Measurements from ENCODE around the gene TEAD2. TPM values are rescaled to one million over a fixed set of nuclear protein-coding genes. Genes with fewer than 3 reads are reported as not detected.
A peak's percentile ranks its signal among the peaks of the same experiment; 100 is the strongest.
"Not testable (repeated sequence)": the region's sequence is repeated elsewhere in the genome, so short reads cannot be mapped to it uniquely, and the experiment has no call there.

Gene TEAD2
- total RNA-seq, 2 donors from 2014 or later, result 11.8 to 18.0 TPM

DNA sequence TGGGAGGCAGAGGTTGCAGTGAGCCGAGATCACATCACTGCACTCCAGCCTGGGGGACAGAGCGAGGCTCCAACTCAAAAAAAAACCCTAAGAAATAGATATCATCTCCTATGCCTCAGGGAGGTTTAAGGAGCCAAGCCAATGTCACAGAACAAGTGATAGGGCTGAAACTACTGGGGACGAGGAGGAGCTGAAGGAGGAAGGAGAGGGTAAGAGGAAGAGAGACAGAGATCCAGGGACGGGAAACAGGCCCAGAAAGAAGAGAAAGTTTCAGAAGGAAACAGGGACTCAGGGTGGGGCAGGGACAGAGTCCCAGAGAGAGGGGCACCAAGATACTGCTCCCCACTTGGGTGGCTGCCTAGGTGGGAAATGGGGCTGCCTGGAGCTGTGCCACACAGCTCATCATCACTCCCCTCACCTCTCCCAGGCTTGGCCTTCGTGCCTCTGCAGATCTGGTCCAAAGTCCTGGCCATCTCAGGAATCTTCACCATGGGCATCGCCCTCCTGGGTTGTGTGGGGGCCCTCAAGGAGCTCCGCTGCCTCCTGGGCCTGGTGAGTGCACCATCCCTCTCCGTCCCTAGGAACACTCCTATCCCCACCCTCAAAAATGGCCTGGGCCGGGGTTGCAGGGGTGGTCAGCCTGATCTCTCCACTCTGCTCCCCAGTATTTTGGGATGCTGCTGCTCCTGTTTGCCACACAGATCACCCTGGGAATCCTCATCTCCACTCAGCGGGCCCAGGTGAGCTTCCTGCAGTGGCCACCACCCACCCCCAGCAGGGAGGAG is 25.5 kb downstream of the TEAD2 start:
- intact Hi-C loops (cut with DNase I, micrococcal nuclease), result no loop called here
- DNase-seq (no peak), ATAC-seq (no peak)

DNA sequence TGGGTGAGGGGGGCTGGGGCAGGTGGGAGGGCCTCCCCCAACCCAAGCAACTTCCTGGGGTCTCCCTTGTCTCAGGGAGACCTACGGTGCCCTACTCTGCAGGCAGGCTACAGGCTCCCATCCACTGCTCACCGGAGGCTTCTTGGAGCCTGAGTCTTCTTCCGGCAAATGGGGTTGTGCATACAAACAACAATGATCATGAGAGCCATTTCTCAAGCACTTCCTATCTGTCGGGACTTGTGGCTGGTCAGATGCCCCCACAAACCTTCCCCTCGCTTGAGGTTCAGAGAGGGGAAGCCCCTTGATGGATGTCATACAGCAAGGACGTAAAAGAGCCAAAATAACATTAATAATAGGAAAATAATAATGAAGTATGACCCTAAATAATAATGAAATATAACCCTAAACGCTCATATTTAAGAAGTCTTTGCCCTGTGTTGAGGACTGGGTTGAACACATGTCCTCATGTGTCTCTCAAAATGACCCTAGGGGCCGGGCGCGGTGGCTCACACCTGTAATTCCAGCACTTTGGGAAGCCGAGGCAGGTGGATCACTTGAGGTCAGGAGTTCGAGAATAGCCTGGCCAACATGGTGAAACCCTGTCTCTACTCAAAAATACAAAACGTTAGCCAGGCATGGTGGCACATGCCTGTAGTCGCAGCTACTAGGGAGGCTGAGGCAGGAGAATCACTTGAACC is 26.3 kb downstream of the TEAD2 start:
- no peak for ATAC-seq
- intact Hi-C loops (cut with DNase I, micrococcal nuclease), result no loop called here
- DNase-seq, result no peak

DNA sequence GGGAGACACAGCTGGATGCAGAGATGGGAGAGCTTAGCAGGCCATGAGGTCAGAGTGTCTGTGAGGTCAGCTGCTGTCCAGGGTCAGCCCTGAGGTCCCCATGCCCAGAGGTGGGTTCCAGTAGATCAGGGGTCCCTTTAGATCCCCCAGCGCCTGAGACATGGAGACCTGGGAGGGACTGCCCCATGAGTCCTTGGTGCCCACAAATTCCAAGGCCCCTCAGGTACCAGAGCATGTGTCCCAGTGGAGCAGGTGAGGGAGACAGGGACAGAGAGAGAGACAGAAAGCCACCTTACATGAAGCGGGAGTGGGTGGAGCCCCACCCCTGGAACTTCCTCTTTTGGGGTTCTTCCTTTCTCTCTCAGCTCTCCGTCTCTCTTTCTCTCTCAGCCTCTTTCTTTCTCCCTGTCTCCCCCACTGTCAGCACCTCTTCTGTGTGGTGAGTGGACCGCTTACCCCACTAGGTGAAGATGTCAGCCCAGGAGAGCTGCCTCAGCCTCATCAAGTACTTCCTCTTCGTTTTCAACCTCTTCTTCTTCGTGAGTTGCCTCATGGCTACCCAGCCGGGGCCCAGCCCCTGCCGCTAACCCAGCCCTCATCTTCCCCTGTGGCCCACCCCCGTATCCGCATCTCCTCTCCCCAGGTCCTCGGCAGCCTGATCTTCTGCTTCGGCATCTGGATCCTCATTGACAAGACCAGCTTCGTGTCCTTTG is 27.0 kb downstream of the TEAD2 start, which contains the start of gene CD37:
Gene CD37, plus strand, starts transcription at position 336 of the 713 bp plus-strand sequence. Its CDS starts 135 bp downstream, at position 471.
- DNase-seq (peak in 1 of 2 donors; percentile 54), ATAC-seq (no peak)
- intact Hi-C loops (cut with DNase I, micrococcal nuclease), result no loop called here

DNA sequence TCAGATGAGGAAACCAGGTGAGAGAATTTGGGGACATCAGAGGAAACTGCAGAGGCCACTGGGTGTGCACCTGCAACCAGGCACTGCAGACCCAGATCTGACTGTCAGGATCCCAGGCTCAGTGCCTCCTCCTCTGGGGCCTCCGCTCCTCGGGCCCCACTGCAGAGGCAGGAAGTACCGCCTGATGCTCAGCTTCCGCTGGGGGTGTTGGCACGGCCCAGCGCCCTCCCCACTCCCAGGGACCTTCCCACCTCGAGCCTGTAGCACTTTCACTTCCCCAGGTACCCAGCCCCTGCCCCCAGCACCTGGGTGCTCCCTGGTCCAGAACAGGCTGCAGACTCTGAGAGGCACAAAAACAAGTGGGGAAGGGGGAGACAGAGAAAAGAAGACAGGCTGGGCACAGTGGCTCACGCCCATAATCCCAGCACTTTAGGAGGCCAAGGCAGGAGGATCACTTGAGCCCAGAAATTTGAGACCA is 28.4 kb downstream of the TEAD2 start:
- ATAC-seq (no peak), DNase-seq (peak in 1 of 2 donors; percentile 56)
- intact Hi-C loops (cut with DNase I, micrococcal nuclease), result no loop called here

DNA sequence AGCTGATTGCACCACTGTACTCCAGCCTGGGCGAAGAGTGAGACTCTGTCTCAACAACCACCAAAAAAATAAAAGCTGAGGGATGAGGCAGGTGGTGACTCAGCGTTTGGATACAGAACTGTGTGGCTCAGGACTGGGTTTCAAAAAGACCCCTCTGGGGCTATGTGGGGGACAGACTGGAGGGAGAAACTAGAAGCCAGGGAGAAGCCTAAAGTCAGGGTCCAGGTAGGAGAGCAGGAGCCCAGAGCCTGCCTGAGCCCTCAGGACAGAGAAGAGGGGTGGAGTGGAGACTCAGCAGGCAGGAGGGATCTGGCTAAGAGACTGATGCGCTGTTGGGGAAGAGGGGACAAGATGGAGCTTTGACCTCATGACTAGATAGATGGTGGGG is 28.8 kb downstream of the TEAD2 start:
- DNase-seq, result no peak
- ATAC-seq, result no peak
- intact Hi-C loops (cut with DNase I, micrococcal nuclease), result no loop called here

DNA sequence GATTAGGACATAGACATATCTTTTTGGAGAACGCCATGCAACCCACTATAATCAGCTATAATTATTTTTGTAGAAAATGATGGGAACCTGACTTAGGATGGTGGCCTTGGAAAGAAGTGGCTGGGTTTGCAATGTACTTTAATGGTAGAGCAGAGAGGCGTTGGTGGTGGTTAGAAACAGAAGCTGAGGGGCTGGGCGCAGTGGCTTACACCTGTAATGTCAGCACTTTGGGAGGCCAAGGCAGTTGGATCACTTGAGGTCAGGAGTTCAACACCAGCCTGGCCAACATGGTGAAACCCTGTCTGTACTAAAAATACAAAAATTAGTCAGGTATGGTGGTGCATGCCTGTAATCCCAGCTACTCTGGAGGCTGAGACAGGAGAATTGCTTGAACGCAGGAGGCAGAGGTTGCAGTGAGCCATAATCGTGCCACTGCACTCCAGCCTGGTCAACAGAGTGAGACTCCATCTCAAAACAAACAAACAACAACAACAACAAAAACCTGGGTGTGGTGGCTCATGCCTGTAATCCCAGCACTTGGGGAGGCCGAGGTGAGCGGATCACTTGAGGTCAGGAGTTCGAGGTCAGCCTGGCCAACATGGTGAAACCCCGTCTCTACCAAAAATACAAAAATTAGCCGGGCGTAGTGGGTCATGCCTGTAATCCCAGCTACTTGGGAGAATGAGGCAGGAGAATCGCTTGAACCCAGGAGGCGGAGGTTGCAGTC is 29.4 kb downstream of the TEAD2 start:
- intact Hi-C loops (cut with DNase I, micrococcal nuclease); ATAC-seq; DNase-seq: not testable (repeated sequence)

DNA sequence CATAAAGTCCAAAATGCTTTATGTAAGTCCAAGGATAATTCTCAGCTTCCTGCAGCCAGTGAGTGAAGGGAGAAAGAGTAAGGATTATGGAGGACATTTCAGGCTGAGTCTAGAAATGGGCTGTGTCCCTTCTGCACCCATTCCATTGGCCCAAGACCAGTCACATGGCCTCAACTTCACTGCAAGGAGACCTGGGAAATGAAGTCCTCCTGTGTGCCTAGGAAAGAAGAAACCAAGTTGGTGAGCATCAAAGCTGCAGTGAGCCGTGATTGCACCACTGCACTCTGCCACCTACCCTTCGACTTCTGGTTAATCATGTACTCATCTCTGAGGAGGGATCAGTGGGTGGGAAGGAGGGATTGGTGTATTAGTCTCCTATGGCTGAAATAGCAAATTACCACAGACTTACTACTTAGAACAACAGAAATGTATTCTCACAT is 30.6 kb downstream of the TEAD2 start:
- DNase-seq (peak in 1 of 2 donors; percentile 29), ATAC-seq (peak; percentile 84)

DNA sequence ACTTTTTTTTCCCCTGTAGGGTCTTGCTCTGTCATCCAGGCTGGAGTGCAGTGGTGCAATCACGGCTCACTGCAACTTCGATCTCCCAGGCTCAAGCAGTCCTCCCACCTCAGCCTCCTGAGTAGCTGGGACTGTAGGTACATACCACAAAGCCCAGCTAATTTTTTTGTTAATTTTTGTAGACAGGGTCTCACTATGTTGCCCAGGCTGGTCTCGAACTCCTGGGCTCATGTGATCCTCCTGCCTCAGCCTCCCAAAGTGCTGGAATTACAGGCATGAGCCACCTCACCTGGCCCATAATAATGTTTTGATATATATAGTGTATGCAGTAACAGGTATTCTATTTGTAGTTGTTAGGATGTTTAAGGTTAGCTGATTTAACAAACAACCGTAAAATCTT is 31.0 kb downstream of the TEAD2 start:
- DNase-seq; ATAC-seq; intact Hi-C loops (cut with DNase I, micrococcal nuclease): not testable (repeated sequence)

More for the DNA sequence above, 30.6 kb downstream of the TEAD2 start:
- intact Hi-C loops (cut with DNase I, micrococcal nuclease), result no loop called here

DNA sequence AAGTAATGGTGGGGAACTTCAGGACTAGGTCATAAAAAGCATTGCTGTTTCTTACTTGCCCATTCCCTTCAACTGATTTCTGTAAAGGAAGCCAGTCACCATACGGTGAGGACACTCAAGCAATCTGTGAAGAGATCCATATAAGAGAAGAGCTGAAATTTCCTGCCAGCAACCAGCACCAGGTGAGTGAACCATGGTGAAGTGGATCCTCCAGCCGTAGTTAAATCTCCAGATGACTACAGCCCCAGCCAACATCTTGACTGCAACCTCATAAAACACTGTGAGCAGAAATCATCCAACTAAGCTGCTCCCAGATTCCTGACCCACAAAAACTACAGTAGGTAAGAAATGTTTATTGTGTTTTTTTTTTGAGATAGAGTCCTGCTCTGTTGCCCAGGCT is 33.5 kb downstream of the TEAD2 start:
- intact Hi-C loops (cut with DNase I, micrococcal nuclease), result no loop called here
- no peak for ATAC-seq
- no peak for DNase-seq

DNA sequence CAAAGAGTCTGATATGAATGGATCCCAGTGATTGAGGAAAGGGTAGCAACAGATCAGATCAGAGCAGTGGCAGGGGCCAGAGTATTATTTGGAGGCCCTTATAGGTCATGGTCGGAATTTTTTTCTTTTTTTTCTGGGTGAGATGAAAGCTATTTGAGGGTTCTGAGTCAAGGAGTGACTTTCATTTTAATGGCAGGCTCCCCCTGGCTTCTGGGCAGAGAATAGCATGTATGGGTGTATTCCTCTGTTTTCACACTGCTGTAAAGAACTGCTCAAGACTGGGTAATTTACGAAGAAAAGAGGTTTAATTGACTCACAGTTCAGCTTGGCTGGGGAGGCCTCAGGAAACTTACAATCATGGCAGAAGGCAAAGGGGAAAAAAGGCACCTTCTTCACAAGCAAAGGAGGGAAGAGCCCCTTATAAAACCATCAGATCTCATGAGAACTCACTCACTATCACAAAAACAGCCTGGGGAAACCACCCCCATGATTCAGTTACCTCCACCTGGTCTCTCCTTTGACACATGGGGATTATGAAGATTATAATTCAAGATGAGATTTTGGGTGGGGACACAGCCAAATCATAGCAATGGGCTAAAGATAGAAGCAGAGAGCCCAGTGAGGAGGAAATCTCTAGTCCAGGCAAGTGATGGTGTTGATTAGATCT is 34.2 kb downstream of the TEAD2 start:
- DNase-seq, result peak in 1 of 2 donors; percentile 26
- intact Hi-C loops (cut with DNase I, micrococcal nuclease), result no loop called here
- ATAC-seq, result peak; percentile 57

DNA sequence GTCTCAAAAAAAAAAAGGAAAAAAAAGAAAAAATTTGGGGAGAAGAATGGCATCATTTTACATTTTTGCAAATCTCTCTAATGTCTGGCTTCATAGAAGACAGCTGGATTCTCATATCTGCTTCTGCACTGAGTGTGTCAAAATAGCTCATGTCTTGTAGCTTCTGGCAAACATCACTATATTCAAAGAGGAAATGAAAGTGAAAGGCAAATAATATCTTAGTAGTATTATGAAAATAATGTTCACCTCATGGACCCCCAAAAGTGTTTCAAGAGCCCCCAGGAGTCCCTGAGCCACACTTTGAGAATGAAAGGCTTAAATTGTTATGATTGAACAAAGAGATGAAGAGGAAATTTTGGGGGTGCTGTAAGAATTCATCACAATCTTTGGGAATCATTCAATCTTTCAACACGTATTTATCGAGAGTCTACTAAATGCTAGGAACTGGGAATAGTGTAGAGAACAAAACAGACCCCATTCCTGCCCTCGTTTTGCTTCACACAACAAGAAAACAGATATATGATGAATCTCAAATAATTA is 36.0 kb downstream of the TEAD2 start:
- DNase-seq (no peak), ATAC-seq (no peak)
- intact Hi-C loops (cut with DNase I, micrococcal nuclease), result no loop called here

DNA sequence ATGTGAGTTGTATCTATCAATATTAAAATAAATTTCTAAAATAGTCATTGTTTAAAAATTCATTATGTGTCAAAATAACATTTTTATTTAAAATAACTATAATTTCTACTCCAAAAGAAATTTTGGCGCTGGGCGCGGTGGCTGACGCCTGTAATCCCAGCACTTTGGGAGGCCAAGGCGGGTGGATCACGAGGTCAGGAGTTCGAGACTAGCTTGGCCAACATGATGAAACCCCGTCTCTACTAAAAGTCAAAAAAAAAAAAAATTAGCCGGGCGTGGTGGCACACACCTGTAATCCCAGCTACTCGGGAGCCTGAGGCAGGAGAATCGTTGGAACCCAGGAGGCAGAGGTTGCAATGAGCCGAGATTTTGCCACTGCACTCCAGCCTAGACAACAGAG is 36.5 kb downstream of the TEAD2 start:
- ATAC-seq; DNase-seq; intact Hi-C loops (cut with DNase I, micrococcal nuclease): not testable (repeated sequence)

DNA sequence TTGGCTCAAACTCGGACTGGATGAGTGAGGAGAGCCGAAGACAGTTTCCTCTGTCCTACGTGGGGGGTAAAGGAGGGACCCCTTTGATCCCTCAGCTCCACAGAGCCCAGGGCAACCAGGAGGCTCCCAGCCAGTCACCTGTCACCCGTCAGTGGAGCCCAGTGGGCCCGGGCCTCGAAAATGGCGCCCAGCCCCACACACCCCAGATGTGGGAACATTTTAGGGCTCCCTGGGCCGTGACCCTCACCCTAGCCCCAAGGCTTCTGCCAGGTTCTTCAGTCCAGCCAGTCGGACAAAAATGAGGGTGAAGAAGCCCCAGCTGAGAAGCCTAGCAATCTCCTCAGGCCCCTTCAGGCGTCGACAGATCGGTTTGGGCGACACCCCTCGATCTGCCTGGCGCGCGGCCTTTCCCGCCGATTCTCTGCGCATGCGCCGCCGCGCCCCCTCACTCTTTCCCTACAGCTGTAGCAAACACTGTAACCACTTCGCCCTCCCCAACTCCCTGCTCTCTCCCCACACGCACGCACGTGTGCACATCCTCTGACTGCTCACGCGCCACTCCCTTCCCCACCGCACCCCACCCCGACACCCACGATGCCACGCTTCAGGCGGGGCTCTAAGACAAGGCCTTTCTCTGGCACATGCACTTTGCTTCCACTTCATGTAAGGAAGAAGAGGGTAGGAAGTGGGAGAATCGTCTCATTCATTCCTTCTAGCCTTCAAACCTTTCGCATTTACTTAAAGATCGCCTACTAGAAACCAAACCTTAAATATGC is 37.2 kb downstream of the TEAD2 start, which contains the start of gene SLC6A16:
Gene SLC6A16, minus strand, starts transcription at position 391 of the 776 bp plus-strand sequence. CDS start 13,844 bp downstream, outside the sequence.
- intact Hi-C loops (cut with DNase I, micrococcal nuclease), result no loop called here
- DNase-seq (no peak), ATAC-seq (no peak)

DNA sequence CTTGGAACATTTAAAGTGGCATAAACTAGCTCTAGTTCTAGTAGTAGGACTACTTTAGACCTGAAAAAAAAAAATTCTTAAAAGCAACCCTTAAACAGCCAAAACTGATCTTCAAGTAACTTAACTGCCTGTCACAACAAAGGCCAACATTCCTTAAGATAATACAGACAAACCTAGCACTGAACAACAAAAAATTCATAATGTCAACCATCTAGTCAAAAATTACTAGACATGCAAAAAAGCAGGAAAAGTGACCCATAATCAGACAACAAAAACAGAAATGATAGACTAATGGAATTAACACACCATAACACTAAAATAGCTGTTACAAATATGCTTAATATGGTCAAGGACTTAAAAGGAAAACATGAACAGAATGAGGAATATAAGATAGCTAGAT is 43.9 kb downstream of the TEAD2 start:
- ATAC-seq (no peak), DNase-seq (no peak)
- intact Hi-C loops (cut with DNase I, micrococcal nuclease), result no loop called here

DNA sequence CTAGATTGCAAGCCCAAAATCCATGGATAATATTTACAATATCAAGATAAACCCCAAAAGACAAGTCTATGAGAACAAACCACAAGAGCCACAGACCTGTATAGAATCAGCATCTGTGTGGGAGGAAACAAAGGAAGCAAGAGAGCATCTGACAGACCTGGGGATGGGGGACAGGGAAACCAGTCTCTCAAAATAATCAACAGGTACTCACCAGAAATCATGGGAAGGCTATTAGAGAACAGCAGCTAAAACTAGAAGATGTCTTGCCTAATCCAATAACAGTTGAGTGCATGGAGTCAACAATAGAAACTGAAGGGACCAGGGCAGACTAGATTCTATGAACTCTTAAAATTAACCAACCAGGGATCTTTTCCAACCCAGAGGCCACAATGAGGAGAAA is 45.9 kb downstream of the TEAD2 start:
- ATAC-seq, result no peak
- intact Hi-C loops (cut with DNase I, micrococcal nuclease), result no loop called here
- no peak for DNase-seq

DNA sequence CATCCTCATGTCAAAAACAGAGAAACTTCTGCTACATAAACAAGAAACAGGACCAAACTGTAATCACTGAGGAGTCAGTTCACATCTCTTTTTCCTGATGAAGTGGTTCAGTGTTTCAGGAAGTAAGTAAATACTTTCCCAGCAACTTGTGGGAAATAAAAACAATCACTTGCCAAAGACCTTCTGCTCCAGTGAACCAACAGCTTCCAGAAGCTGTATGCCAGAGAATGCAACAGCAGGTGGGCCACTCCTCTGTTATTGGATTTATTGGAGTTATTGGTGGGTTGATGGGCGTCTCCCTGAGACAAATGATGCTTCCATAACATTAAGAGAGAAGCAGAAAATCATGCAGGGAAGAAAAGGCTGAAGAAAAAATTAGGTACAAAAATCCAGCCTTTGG is 47.1 kb downstream of the TEAD2 start:
- DNase-seq, result no peak
- intact Hi-C loops (cut with DNase I, micrococcal nuclease), result no loop called here
- ATAC-seq, result no peak

DNA sequence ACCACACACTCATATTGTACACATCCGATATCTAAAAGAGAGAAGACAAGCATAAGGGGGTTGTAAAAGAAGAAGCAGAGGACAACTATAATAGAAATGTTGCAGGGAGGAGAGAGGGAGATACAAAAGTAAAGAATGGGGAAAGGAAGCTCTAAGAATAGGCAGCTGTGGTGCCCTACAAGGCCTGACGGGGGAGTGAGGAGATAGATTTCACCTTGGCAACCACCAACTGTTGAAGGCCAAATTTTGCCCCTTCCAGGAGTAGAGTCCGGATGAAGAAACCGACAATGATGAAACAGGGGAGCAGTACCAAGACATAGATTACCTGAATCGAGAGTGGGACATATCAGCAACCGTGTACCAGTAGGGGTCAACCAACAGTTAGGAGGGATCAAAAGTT is 53.1 kb downstream of the TEAD2 start:
- no peak for ATAC-seq
- intact Hi-C loops (cut with DNase I, micrococcal nuclease), result no loop called here

More for the DNA sequence above, 53.1 kb downstream of the TEAD2 start:
- no peak for DNase-seq
